NB4 (cell line): ENCODE data around the gene SWSAP1.
"Not testable (repeated sequence)": the region's sequence is repeated elsewhere in the genome, so short reads cannot be mapped to it uniquely, and the experiment has no call there.

Experiments
- DNase-seq: peaks from one replicate; pipeline ENCODE4 v3.0.0; 2010; ENCODE audit warnings: low read depth
- H3K4me3 ChIP-seq: one replicate; pipeline ENCODE4 v1.5.1; 2011; ENCODE audit warnings: mild to moderate bottlenecking, low read depth, low read length, moderate library complexity
- MYC ChIP-seq: IDR thresholded peaks from 2 replicates; pipeline ENCODE4 v1.6.1; 2011; ENCODE audit warnings: low read depth, low read length
- POLR2A ChIP-seq: IDR thresholded peaks from 2 replicates; pipeline ENCODE4 v1.6.1; 2011; ENCODE audit warnings: mild to moderate bottlenecking; ENCODE audit not compliant: insufficient read length; ENCODE audit errors: extremely low read depth
- TF ChIP-seq, protein P1 (sequence below): IDR thresholded peaks from 2 replicates; pipeline ENCODE4 v1.6.1; 2011; ENCODE audit warnings: low read depth, low read length
- TF ChIP-seq, protein P2 (sequence below): IDR thresholded peaks from one replicate; pipeline ENCODE4 v1.5.1; 2012; ENCODE audit warnings: low read depth, low read length

The SWSAP1 gene

DNA sequence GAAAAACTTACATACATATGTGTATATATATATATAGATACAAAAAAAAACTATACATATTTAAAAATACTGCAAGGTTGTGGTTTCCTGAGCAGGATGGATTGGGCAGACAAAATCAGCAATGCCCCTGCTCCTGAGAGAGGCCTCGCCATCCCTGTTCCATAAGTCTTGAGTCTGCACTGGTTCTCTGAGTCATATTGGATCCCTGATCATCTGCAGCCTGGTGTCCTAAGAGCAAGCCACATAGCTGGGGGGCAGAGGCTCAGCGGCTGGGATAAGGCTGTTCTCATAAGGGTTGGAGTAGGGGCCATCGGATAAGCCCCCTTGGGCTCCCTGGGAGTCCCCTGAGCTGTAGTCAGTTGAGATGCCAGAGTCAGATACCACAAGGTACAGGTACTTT lies 3.3 kb downstream of the SWSAP1 start:
- TF ChIP-seq, protein P1, sequence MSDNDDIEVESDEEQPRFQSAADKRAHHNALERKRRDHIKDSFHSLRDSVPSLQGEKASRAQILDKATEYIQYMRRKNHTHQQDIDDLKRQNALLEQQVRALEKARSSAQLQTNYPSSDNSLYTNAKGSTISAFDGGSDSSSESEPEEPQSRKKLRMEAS = no peak
- TF ChIP-seq, protein P2, sequence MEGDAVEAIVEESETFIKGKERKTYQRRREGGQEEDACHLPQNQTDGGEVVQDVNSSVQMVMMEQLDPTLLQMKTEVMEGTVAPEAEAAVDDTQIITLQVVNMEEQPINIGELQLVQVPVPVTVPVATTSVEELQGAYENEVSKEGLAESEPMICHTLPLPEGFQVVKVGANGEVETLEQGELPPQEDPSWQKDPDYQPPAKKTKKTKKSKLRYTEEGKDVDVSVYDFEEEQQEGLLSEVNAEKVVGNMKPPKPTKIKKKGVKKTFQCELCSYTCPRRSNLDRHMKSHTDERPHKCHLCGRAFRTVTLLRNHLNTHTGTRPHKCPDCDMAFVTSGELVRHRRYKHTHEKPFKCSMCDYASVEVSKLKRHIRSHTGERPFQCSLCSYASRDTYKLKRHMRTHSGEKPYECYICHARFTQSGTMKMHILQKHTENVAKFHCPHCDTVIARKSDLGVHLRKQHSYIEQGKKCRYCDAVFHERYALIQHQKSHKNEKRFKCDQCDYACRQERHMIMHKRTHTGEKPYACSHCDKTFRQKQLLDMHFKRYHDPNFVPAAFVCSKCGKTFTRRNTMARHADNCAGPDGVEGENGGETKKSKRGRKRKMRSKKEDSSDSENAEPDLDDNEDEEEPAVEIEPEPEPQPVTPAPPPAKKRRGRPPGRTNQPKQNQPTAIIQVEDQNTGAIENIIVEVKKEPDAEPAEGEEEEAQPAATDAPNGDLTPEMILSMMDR = no peak
- TF ChIP-seq MYC = no peak
- no peak for TF ChIP-seq POLR2A
- DNase-seq = no peak
- peak overlapping the region; percentile 4 for H3K4me3 ChIP-seq

DNA sequence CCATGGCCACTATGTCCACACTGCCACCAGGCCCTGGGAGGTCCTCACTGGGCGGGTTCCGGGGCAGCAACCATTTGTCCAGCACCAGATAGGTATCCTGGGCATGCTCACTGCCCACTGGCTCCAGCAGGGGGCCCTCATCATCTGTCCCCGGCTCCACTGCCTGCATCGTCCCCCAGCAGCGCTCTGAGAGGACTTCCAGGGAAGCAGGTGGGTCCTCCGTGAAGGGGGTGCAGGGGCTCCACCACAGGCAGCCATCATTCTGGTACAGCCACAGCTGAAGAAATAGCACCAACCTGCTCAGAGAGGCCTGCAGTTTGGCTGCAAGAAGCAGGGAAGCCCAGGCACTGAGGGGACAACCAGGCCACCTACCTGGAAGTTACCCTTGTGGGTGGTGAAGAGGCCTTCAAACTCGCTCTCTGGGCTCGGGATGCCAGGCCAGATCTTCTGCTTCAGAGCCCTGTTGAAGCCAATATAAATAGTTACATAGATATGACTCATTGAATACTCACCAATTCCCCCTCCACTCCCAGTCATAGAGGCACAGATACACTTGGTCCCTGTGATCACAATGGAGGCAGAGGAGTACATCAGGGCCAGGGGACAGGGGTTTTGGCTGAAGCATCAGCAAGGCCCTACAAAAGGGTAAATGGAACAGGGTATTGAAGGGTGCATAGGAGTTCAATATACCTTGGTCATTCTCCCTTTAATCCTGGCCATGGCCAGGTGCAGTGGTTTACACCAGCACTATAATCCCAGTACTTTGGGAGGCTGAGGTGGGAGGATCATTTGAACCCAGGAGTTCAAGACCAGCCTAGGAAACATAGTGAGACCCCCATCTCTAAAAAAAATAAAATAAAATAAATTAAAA lies 4.1 kb downstream of the SWSAP1 start:
- H3K4me3 ChIP-seq = no peak overlapping the region
- DNase-seq = peak; percentile 61
- TF ChIP-seq, protein P1 = no peak
- TF ChIP-seq, protein P2 = peak; percentile 71

DNA sequence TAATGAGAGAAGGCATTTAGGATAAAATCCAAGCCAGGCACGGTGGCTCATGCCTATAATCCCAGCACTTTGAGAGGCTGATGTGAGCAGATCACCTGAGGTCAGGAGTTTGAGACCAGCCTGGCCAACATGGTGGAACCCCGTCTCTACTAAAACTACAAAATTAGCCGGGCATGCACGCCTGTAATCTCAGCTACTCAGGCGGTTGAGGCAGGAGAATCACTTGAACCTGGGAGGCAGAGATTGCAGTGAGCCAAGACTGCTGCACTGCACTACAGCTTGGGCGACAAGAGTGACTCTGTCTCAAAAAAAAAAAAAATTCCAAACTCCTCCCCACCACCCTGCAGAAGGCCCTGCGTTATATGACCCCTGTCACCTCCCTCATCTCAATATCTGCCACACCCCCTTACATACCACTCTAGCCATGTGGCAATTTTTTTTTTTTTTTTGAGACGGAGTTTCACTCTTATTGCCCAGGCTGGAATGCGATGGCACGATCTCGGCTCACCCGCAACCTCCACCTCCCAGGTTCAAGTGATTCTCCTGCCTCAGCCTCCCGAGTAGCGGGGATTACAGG lies 4.9 kb downstream of the SWSAP1 start:
- not testable (repeated sequence) for DNase-seq, H3K4me3 ChIP-seq

DNA sequence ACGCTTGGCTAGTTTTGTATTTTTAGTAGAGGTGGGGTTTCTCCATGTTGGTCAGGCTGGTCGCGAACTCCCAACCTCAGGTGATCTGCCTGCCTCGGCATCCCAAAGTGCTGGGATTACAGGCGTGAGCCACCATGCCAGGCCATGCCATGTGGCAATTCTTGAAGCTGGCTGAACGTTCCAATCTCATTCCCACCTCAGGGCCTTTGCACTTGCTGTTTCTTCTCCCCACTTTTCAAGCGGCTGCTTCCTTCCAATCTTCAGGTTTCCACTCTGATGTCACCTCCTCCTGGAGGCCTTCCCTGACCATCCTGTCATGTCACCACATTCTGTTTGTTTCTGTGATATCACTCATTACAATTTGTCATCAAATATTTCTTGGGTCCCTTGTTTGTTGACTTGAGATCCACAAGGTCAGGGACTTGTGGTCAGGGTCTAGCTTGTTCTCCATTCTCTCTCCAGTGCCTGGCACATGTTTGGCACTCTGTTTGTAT lies 5.4 kb downstream of the SWSAP1 start:
- peak overlapping the region; percentile 67 for H3K4me3 ChIP-seq
- TF ChIP-seq, protein P2 = no peak
- TF ChIP-seq, protein P1 = no peak
- no peak for TF ChIP-seq MYC
- TF ChIP-seq POLR2A = no peak
- DNase-seq = no peak

DNA sequence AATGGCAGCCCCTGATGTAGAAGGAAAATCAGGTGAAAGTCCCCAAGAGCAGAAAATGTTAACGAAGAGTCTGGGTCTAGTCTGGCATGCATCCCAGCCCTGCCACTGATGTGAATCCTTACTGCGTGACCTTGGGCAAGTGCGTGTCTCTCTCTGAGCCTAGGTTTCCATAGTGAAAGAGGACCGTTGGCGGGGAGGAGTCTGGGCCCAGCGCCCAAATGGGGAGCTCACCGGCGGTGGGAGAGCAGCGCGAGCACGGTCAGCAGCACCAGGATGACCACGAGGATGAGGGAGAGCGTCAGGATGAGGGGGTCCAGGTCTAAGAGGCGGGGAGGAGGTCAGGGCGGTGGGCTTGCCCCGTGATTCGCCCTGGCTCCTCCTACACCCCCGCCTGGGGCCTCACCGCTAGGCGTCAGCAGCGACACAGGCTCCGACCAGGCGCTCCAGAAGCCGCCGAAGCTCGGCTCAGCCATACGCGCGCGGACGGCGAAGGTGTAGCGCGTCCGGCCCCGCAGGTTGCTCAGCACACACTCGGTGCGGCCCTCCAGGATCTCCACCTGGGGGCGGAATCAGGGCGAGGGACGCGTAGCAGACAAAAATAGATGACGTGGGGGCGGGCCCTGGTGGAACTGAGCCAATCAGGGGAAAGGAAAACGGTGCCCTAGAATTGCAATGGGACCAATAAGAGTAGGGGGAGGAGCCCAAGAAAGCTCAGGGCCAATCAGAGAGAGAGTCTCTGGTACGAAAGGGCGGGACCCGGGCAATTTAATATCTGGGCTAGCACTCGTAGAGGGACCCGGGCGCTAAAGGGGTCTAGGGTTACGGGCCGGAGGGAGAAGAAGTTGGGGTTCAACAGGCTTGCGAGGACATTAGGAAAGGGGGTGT lies 6.4 kb downstream of the SWSAP1 start:
- peak; percentile 97 for DNase-seq
- TF ChIP-seq MYC (no peak; the same call in 1 of the 2 replicates), POLR2A (peak; percentile 40)
- TF ChIP-seq, protein P2 = peak; percentile 44
- TF ChIP-seq, protein P1 = peak; percentile 30
- H3K4me3 ChIP-seq = peak overlapping the region; percentile 67
